G401.6 (cell line): ENCODE results near the gene MOGAT1.
"Not testable (repeated sequence)": the region's sequence is repeated elsewhere in the genome, so short reads cannot be mapped to it uniquely, and the experiment has no call there.

ENCODE experiments used
- FAIRE-seq: peaks from 2 replicates; lab custom pipeline; 2012; peaks lifted over from hg19 to GRCh38; lab: Jason Lieb, UNC

MOGAT1 gene

DNA sequence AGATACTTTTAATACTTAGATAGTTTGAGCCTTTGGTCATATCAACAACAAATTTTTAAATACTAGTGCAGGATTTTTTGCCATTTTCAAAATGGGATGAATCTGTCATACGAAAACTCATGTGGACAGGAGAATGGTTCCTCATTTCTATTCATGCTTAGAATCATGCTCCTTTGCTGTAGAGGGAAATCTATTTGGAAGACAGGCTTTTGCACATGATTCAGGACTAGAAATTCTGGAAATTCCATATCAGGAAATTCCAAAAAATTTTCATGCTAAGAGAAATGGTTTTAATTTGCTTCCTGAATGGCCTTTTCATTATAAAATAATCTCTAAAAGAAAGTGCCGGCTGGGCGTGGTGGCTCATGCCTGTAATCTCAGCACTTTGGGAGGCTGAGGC, 39.3 kb downstream of the MOGAT1 start:
- FAIRE-seq: no peak

DNA sequence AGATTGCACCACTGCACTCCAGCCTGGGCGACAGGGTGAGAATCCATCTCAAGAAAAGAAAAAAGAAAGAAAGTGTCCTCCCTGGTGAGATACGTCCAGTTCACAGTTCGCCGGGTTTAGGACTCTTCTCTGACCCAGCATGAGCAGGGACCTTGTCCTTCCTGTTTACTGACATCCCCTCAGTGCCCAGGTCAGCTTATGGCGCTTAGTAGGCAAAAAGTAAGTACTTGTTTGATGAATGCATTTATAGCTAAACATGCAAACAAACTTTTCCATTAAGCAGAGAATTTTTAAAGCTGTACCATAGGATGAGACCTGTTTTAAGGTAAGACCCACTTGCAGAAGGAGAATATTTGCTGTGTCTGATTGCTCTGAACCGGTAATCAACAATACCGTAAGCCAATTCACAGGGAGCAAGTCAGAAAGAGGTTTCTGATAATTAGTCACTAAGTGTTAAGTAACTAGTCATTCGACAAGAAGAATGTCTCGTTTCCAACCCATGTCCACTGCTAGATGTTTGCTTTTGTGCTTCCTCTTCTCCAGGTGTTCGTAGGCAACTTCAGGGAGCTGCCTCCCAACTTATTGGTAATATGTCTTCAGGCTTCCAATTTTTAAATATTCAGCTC, 40.0 kb downstream of the MOGAT1 start:
- no peak for FAIRE-seq

- FAIRE-seq: no peak
Measured at GRCh38 chr2:222713002-222713401, 41.5 kb downstream of the MOGAT1 start.

GRCh38 chr2:222714361-222715241, 43.1 kb downstream of the MOGAT1 start:
- FAIRE-seq: no peak

DNA sequence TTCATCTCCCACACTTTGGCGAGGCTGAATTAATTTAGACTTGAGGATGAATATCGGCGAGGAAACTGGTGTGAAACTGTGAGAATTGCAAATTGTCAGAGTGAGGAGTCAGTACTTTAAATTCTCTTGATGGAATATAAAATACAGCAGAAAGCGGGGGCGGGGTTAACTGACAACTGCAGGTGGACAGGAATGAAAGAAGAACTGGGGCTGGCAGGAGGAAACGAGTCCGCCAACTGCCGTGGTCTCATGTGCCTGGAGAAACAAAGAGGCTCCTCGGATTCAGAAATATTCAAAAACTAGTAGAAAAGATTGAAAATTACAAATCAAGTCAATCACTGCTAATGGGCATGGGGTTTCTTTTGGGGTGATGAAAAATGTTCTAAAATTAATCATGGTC, 44.3 kb downstream of the MOGAT1 start:
- FAIRE-seq: no peak

DNA sequence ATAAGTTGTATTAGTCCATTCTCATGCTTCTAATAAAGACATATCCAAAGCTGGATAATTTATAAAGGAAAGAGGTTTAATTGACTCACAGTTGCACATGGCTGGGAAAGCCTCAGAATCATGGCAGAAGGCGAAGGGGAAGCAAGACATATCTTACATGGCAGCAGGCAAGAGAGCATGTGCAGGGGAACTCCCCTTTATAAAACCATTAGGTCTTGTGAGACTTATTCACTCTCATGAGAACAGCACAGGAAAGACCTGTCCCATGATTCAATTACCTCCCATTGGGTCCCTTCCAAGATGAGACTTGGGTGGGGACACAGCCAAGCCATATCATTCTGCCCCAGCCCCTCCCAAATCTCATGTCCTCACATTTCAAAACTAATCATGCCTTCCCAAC, 48.3 kb downstream of the MOGAT1 start:
- not testable (repeated sequence) for FAIRE-seq

DNA sequence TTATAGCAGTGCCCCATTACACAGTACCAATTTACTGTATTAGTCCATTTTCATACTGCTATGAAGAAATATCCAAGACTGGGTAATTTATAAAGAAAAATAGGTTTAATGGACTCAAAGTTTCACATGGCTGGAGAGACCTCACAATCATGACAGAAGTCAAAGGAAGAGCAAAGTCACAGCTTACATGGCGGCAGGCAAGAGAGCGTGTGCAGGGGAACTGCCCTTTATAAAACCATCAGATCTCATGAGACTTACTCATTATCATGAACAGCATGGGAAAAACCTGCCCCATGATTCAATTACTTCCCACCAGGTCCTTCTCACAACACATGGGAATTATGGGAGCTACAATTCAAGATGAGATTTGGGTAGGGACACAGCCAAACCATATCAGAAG, 50.1 kb downstream of the MOGAT1 start:
- not testable (repeated sequence) for FAIRE-seq

DNA sequence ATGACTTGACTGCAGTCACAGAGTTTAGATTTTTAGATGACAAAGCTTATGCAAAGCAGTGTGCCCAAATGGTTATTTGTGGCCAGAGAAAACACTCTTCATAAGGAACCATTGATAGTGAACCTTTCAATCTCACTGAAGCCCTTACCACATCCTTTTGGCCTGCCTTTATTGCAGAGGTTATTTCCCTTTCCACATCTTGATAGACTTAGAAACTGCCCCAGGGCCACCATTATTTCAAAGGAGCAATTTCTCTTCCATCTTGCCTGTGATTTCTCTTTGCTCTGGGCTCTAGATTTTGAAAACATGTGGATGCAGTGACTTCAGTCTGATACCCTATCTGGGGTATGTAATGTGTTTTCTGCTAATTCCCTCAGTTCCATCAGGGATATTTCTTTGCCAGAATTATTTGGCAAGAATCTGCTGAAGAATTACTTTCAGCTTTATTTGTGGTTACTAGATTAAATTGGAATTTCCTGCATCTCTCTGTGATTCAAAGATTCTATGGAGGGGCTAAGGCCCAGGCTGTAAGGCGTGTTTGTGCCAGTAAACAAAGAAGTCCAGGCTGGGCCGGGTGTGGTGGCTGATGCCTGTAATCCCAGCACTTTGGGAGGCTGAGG, 51.0 kb downstream of the MOGAT1 start:
- no peak for FAIRE-seq

DNA sequence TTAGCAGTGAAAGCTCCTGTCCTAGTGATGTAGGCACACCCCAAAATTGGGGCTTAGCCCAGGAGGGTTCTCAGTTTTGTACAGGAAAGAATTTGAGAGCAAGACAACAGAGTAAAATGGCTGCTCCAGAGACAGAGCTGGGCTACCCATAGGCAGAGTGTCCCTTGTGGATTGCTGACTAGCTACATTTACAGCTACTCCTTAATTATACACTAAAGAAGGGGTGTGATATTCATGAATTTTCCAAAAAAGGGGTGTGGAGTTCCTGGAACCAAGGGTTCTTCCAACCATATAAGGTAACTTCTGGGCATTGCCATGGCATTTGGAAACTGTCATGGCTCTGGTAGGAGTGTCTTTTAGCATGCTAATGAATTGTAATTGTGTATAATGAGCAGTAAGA, 52.8 kb downstream of the MOGAT1 start:
- no peak for FAIRE-seq

DNA sequence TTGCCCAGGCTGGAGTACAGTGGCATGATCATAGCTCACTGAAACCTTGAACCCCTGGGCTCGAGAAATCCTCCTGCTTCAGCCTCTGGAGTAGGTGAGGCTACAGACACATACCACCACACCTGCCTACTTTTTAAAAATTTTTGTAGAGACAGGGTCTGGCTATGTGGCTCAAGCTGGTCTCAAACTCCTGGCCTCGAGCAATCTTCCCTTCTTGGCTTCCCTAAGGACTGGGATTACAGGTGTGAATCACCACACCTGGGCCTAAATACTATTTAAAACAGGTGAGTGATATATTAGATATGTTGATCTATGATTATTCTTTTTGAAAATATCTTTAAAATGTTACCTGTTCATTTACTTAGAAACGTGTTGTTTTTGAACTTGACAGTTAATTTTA, 57.2 kb downstream of the MOGAT1 start:
- no peak for FAIRE-seq

GRCh38 chr2:222730366-222730999, 59.0 kb downstream of the MOGAT1 start:
- FAIRE-seq: no peak

GRCh38 chr2:222731201-222731621, 59.8 kb downstream of the MOGAT1 start:
- FAIRE-seq: no peak

GRCh38 chr2:222732489-222733178, 61.2 kb downstream of the MOGAT1 start:
- FAIRE-seq: no peak

DNA sequence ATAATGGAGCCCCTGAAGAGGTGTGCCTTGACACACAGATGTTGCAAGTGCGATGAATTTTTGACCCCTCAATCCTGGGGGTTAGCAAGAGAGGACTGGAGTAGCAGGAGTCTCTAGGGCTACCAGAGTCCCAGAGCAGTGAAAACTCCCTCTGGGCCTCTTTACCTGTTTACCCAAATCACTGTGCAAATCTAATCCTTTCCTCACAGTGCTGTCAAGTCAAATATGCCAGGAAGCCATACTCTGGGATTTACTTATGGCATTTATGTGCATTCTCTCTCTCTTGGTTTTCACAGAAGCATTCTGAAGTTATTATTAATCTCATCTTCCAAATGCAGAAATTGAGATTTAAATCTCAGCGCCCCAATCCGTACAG, 62.0 kb downstream of the MOGAT1 start:
- no peak for FAIRE-seq

DNA sequence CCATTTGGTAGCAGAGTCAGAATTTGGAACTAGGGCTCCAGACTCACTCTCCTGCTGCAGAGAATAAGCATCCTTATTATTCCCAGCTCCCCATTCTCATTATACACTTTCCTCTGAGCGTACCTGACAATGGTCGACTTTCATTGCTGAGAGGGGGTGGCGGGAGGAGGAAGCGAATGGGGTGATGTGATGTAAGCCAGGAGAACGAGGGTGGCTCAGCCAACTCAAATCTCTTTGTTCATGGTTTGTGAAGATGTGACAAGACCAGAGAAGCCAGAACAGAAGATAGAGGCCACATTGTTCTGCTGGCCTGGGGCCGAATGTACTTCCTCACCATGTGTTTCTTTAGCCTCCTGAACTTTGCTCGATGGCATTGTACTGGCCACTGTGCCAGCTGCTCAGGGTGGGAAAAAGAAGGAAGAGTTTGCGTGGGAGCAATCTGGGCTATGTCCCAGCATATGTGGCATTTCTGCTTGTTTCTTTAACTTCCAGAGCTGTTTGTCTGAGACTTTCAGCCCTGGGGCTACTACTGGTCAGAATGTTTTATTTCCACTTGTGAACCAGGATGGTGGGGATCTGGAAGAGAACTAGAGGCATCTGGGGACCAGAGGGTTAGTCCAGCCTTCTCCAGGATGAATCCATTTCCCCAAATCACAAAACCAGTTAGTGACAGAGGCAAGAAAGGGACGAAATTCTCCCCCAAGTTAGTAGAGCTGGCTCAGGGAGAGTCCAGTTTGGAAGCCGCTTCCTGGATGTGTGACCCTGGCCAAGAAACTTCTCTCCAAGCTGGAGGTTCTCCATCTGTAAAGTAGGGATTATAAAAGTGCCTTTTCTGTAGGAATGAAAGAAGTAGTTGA, 62.6 kb downstream of the MOGAT1 start:
- FAIRE-seq: no peak

DNA sequence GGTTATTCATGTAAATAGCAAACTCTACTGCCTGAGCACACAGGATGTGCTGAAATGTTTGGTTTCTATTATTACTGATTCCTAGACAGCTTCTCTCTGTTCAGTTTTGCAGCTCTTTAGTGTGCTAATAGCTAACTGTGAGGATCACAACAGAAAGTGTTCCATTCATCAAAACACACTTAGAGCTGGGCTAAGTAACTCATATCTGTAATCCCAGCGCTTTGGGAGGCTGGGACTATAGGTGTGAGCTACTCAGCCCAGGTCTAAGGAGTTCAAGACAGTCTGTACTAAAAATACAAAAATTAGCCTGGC, 63.2 kb downstream of the MOGAT1 start:
- FAIRE-seq: no peak

DNA sequence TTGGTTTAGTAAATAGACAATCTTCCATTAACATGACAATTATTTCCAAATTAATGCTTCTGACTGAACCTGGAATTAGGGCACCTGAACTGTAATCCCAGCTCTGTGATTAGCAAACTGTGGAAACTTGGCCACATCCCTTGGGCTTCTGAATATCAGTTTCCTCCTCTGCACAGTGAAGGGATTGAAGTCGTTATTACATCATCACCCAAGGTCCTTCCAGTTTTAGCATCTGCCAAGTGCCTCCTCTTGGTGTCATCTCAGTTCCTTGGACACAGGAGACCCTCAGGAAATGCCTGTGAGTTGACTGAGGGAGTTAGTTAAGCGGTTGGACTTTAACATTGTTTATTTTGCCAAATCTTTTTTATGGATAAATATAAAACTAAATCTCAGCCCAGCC, 64.8 kb downstream of the MOGAT1 start:
- no peak for FAIRE-seq

GRCh38 chr2:222736924-222737323, 65.5 kb downstream of the MOGAT1 start:
- FAIRE-seq: no peak

DNA sequence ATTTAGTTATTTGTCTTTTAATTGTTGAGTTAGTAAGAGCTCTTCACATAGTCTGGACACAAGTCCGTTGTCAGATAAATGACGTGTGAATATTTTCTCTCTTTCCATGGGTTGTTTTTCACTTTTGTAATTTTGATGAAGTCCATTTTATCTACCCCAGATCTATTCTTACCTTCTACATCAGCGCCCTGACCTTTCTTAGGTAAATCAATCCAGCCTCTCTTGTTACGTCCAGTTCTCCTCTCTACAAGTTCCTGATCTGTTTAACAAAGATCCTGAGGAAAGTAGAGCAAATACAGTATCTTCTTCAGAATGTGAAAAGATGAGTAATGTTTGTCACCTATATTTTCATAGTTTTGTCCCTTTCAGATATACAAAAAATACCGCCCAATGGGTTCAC, 66.9 kb downstream of the MOGAT1 start:
- FAIRE-seq: no peak

GRCh38 chr2:222738809-222739208, 67.4 kb downstream of the MOGAT1 start:
- no peak for FAIRE-seq

- no peak for FAIRE-seq
Measured at GRCh38 chr2:222739939-222740338, 68.5 kb downstream of the MOGAT1 start.
